Measurements from ENCODE around the gene PRSS57.
"Not testable (repeated sequence)": the region's sequence is repeated elsewhere in the genome, so short reads cannot be mapped to it uniquely, and the experiment has no call there.

The PRSS57 gene

DNA sequence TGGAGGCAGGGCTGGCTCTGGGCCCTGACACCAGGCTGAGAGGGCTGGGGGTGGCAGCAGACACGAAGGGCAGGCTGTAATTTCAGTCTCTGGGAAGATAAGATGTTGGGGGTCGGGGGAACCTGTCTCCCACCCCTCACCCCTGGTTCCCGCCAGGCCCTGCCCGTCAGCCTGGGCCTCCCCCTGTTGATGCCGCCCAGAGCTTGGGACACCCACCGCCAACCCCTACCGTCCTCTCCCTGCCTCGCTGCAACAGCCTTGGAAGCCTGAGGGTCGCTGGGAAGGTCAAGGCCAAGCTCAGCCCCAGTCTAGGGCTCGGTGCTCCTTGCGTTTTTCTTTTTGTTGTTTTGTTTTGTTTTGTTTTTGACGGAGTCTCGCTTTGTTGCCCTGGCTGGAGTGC, 28.0 kb upstream of the PRSS57 start:
- DNase-seq (ENCODE audit: low read depth, low spot score) = no peak

DNA sequence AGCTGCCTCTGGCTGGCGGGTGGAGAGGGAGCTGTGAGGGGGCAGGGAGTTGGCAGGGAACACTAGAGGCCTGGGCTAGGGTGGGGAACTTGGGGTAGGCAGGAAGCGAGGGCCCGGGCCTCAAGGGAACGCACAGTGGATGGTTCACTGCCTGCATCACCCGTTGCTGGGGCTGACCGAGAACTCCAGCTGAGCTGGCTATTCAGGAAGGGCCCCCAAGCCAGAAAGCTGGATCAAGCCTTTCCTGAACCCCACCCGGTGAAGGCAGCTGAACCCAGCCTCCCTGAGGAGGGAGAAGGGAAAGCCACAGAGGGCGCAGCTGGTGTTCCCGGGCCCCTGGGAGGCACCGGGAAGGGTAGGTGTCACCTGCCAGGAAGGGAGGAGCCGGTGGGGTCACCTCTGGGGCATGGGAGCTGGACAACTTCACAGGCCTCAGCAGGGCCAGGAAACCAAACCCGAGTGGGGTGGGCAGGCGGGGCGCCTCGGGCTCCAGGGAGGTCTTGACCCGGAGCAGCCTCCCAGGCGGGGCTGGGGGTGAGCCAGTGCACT, 27.4 kb upstream of the PRSS57 start:
- DNase-seq (ENCODE audit: low read depth, low spot score) = no peak

DNA sequence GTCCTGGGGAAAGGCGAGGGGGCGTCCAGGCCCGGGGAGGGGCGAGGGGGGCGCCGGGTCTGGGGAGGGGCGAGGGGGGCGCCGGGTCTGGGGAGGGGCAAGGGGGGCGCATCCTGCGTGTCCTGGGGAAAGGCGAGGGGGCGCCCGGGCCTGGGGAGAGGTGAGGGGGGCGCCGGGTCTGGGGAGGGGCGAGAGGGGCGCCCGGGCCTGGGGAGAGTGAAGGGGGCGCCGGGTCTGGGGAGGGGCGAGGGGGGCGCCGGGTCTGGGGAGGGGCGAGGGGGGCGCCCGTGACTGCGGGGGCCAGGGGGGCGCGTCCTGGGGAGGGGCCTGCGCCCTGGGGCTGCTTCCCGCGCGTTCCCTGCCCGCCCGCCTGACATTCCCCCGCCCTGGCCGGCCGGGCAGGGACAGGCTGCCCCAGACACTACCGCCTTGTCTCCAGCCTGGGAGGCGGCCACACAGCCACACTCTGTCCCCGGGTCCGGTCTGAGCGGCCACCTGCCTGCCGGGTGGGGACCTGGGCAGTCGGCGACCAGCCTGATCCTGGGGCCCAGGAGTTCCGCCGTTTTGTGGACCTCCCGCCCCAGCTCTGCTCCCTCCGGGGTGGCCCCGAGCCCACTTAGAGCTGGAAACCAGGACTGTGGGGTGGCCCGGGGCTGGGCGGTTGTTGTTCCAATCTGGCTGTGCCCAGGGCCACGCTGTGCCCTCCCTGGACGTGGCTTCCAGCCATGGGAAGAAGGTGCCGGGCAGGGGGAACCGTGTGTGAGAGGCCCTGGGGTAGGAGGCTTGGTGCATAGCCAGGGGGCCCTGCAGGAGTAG, 25.3 kb upstream of the PRSS57 start:
- peak; percentile 35 for DNase-seq (ENCODE audit: low read depth, low spot score)

DNA sequence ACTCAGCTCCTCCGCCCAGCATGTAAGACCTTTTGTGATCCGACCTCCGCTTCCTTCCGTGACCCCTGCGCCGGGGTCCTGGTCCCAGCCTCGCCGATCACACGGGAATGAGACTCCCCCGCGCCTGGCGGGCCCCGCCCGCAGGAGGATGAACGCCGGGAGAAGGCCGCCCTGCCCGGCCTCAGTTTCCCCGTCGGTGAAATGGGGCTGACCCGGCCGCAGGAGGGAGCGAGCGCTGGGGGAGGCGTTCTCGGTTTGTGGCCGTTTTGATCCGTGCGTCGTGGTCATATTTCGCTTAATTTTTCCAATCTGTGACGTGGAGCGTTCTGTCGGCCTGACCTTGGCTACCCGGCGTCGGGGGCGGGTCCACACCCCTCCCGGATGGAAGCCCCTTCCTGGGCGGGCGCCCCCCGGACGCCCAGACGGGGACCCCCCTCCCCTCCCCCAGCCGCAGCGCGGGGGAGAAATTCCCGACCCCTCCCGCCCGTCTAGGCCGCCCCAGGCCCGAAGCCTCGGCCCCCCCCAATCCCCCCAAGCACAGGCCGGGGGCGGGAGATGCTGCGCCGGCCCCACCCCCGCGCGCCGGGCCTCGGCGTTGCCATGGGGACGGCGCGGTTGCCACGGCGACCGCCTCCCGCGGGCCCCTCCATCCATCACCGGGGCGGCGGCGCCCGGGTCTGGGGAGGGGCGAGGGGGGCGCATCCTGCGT, 24.5 kb upstream of the PRSS57 start:
- peak; percentile 62 for DNase-seq (ENCODE audit: low read depth, low spot score)

DNA sequence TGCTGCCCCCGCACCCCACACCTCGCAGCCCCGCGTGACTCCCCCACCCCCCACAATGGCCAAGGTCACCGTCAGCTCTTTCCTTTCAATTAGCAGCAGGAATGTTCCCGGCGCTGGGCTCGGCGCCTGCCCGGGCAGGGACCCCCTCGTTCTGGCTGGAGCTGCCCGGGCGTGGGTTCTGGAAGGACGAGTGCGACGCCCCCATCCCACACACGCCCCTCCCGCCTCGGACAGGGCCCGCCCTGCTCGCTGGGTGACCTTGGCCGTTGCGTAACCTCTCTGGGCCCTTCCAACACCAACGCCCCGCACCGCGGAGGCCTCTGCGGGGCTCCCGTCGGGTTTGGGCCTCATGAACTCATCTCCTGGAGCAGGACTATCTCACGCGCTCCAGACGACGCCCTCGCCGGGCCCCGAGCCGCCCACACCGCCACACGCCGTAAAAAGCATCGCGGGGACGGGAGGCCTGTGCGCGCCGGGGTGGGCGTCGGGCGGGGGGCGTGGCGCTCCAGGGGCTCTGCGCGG, 23.8 kb upstream of the PRSS57 start:
- DNase-seq (ENCODE audit: low read depth, low spot score) = peak; percentile 67

- DNase-seq (ENCODE audit: low read depth, low spot score) = no peak
Observed at GRCh38 chr19:718251-718951, 23.1 kb upstream of the PRSS57 start.

DNA sequence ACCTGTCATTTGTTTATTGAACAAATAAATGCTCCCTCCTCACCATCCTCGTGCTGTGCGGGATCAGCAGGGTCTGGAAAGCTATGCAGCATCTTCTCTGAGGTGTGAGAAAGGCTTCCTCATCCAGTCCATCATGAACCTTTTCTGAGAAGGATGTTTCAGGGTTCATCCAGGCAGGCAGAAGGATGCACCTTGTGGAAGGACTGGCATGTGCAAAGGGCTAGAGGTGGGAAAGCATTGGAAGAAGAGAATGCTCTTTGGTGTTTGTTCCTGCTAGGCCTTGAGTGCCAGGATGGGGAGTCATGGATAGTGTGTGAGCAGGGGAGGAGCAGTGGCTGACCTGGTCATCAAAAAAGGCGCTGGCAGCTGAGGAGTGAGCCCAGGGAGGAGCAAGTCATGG, 20.1 kb upstream of the PRSS57 start:
- no peak for DNase-seq (ENCODE audit: low read depth, low spot score)

DNA sequence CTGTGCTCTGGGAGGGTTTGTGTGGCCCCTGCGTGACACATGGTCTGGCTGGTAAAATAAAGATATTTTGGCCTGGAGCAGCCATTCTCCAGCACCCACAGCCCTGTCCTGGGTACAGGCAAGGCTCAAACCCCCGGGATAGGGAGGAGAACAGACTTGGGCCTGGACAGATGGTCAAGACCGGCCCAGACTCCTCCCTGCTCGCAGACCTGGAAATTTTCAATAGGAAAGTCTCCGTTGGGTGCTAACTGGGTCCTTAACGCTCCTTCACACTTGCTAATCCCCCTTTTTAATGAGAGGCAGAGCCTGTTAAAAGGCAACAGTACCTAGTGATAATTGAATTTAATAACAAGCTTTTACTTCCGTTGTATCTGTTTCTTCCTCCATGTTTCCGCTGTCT, 16.0 kb upstream of the PRSS57 start:
- no peak for DNase-seq (ENCODE audit: low read depth, low spot score)

GRCh38 chr19:710767-711166, 15.5 kb upstream of the PRSS57 start:
- DNase-seq (ENCODE audit: low read depth, low spot score) = peak; percentile 86

DNA sequence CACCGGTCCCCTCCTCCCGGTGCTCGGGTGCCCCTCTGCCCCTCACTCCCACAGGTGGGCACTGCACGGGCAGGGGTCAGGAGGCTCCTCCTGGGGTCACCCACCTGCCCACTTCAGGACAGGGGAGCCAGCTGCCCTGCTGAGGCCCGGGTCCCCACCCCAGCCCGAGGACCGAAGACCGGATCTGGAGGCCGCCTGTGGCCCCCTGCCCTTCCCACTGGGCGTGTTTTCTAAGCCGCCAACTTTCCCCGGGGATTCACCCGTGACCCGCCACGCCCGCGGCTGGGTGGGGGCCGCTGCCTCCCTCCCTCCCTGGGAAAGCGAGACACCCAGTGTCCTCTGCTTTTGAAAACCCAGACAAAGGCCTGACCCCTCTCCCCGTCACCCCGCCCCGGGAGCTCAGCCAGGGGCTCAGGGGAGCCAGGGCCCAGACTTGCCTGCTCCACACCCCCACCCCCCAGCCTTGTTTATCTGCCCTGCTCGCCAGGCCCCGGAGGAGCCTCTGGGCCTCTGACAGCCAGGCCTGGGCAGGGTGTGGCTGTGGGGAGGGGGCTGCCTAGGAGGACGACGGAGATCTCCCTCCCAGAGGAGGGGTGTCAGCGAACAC, 14.8 kb upstream of the PRSS57 start:
- DNase-seq (ENCODE audit: low read depth, low spot score) = peak; percentile 48

DNA sequence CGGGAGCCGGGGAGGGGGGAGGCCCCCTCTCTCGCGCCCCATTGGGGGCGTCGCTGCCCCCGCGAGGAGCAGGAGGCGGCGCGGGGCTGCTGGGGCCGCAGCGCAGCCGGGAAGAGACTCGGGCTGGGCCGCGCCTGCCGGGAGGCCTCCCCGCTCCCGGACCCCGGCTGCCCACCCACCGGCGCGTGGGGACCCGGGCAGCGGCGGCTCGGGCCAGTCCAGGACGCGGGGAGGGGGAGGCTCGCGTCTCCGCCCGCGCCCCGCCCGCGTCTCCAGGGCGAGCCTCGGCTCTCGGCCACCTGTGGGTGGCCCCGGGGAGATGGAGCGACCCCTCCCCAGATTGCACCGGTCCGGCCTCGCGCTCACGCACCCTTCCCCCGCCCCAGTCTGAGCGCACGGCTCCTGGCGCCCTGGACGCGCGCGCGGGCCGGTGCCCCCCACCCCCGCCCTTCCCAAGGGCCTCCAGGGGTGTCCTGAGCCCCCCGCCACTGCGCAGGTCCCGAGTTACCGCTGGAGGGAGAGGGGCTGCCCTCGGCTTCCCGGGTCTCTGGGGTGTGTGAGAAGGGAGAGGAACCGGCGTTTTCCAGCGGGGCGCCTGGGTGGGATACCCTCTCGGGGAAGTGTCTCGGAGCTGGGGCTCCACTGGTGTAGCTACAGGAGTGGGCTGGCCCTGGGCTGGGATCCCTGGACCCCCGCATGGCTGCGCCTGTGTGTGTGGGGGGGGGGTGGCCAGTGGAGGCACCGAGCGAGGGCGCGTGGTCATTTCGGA, 14.1 kb upstream of the PRSS57 start:
- DNase-seq (ENCODE audit: low read depth, low spot score) = peak; percentile 40

GRCh38 chr19:708154-709143, 13.2 kb upstream of the PRSS57 start, which contains the start of gene PALM:
Gene PALM, plus strand, starts transcription at chr19:708935. Its CDS starts 212 bp downstream, at chr19:709147.
- DNase-seq (ENCODE audit: low read depth, low spot score) = peak; percentile 72

DNA sequence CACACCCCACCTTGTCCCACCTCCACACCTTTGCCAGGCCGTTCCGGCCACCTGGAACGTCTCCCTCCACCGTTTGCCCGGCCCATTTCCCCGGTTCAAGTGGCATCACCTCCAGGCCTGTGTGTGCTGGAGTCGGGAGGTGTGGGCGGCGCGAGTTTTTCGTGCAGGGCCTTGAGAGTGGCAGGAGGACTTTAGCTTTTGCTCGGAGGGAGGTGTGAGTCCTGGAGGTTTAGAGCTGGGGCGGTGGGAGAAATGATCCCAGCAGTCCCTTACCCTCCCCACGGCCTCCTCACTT, 9.1 kb upstream of the PRSS57 start:
- no peak for DNase-seq (ENCODE audit: low read depth, low spot score)

GRCh38 chr19:703651-704446, 8.6 kb upstream of the PRSS57 start:
- DNase-seq (ENCODE audit: low read depth, low spot score) = peak; percentile 54

- no peak for DNase-seq (ENCODE audit: low read depth, low spot score)
Observed at GRCh38 chr19:703329-703650, 8.0 kb upstream of the PRSS57 start.

DNA sequence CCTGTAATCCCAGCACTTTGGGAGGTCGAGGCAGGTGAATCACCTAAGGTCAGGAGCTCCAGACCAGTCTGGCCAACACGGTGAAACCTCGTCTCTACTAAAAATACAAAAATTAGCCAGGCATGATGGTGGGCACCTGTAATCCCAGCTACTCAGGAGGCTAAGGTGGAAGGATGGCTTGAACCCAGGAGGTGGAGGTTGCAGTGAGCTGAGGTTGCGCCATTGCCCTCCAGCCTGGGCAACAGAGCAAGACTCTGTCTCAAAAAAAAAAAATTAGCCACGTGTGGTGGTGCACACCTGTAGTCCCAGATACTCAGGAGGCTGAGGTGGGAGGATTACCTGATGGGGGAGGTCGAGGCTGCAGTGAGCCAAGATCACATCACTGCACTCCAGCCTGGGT, 7.6 kb upstream of the PRSS57 start:
- not testable (repeated sequence) for DNase-seq (ENCODE audit: low read depth, low spot score)

DNA sequence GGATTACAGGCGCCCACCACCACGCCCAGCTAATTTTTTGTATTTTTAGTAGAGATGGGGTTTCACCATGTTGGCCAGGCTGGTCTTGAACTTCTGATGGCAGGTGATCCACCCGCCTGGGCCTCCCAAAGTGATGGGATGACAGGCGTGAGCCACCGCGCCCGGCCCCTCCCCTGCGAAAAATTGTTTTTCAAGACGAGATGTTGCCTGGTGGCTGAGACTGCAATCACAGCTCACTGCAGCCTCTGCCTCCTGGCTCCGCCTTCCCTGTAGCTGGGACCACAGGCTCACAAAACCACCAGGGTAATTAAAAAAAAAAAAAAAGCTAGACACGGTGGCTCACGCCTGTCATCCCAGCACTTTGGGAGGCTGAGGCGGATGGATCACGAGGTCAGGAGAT, 4.6 kb upstream of the PRSS57 start:
- not testable (repeated sequence) for DNase-seq (ENCODE audit: low read depth, low spot score)

GRCh38 chr19:698529-698928, 3.3 kb upstream of the PRSS57 start:
- not testable (repeated sequence) for DNase-seq (ENCODE audit: low read depth, low spot score)

Data from astrocyte of the hippocampus (primary cell).